Measurements from ENCODE around the gene PCDHB9.
"Not testable (repeated sequence)": the region's sequence is repeated elsewhere in the genome, so short reads cannot be mapped to it uniquely, and the experiment has no call there.

PCDHB9 gene

DNA sequence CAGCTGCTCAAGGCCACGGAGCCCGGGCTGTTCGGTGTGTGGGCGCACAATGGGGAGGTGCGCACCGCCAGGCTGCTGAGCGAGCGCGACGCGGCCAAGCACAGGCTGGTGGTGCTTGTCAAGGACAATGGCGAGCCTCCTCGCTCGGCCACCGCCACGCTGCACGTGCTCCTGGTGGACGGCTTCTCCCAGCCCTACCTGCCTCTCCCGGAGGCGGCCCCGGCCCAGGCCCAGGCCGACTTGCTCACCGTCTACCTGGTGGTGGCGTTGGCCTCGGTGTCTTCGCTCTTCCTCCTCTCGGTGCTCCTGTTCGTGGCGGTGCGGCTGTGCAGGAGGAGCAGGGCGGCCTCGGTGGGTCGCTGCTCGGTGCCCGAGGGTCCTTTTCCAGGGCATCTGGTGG is 2.2 kb downstream of the PCDHB9 start:
- not testable (repeated sequence) for FAIRE-seq

DNA sequence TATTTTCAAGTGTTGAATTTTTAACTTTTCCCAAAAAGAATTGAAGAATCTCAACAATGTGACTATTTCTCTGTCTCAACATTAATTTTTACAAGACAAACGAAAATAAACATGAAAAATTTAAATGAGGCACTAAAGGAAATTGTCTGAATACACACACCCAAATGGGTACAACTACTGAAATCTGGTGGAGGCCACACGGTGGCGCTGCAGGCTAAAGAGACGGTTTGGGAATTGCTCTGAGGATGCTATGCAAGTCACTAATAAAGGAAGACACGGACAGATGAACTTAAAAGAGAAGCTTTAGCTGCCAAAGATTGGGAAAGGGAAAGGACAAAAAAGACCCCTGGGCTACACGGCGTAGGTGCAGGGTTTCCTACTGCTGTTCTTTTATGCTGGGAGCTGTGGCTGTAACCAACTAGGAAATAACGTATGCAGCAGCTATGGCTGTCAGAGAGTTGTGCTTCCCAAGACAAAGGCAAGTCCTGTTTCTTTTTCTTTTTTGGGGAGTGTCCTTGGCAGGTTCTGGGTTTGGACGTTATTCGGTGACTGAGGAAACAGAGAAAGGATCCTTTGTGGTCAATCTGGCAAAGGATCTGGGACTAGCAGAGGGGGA is 5.3 kb downstream of the PCDHB9 start, which contains the start of gene PCDHB10:
Gene PCDHB10 (plus strand): TSS at position 244 of the 616 bp plus-strand sequence. CDS start 200 bp downstream, at position 444.
- no peak for FAIRE-seq

DNA sequence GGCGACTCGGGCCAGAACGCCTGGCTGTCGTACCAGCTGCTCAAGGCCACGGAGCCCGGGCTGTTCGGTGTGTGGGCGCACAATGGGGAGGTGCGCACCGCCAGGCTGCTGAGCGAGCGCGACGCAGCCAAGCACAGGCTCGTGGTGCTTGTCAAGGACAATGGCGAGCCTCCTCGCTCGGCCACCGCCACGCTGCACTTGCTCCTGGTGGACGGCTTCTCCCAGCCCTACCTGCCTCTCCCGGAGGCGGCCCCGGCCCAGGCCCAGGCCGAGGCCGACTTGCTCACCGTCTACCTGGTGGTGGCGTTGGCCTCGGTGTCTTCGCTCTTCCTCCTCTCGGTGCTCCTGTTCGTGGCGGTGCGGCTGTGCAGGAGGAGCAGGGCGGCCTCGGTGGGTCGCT is 7.4 kb downstream of the PCDHB9 start:
- FAIRE-seq, result not testable (repeated sequence)

DNA sequence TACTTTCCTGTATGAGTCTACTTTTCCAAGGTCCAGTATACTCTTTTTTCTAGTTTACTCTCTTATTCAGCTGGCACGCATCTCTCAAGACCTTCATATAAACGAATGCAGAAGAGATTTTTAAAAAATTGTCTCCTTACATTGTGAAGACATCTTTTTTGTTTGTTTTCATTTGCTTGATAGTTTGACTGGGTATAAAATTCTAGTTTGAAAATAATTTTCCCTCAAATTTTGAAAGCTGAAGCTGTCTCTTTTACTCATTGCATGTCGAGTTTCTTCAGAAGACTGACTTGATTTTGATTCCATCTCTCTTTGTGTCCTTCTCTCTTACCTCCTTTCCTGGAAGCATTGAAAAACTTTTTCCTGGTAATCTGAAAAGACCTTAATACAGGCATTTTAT is 9.4 kb downstream of the PCDHB9 start:
- no peak for FAIRE-seq

DNA sequence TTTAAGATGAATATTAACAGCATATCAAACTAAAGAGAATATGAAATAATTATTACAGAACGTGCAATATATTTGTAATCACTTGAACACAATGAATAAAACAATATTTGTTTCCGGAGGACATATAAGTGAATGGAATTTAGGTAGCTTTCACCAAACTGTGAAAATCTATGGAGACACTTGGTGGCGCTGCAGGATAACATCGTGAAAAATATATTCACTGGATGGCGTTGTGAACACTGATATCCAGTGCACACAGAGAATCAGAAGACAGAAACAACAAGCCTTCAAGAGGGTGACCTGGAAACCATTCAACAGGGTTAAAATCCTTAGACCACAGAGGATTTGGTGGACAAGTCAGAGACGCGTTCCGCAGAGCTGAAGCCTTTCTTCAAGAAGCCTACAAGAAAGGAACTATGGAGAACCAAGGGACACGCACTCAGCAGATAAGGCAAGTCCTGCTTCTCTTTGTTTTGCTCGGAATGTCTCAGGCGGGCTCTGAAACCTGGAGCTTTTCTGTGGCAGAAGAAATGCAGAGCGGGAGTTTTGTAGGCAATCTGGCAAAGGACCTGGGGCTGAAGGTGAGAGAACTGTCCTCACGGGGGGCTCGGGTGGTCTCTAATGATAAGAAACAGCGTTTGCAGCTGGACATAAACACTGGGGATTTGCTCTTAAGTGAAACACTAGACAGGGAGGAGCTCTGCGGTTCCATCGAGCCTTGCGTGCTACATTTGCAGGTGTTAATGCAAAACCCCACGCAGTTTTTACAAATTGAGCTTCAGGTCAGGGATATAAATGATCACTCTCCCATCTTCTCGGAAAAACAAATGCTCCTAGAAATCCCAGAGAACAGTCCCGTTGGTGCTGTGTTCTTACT is 12.6 kb downstream of the PCDHB9 start, which contains the start of gene PCDHB11:
Gene PCDHB11 (plus strand): TSS at position 269 of the 877 bp plus-strand sequence. CDS start 148 bp downstream, at position 417.
- FAIRE-seq, result peak; percentile 91

DNA sequence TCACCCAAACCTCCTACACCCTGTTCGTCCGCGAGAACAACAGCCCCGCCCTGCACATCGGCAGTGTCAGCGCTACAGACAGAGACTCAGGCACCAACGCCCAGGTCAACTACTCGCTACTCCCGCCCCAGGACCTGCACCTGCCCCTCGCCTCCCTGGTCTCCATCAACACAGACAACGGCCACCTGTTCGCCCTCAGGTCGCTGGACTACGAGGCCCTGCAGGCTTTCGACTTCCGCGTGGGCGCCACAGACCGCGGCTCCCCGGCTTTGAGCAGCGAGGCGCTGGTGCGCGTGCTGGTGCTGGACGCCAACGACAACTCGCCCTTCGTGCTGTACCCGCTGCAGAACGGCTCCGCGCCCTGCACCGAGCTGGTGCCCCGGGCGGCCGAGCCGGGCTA is 14.2 kb downstream of the PCDHB9 start:
- FAIRE-seq, result not testable (repeated sequence)

DNA sequence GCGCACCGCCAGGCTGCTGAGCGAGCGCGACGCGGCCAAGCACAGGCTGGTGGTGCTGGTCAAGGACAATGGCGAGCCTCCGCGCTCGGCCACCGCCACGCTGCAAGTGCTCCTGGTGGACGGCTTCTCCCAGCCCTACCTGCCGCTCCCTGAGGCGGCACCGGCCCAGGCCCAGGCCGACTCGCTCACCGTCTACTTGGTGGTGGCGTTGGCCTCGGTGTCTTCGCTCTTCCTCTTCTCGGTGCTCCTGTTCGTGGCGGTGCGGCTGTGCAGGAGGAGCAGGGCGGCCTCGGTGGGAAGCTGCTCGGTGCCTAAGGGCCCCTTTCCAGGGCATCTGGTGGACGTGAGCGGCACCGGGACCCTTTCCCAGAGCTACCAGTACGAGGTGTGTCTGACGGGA is 14.7 kb downstream of the PCDHB9 start:
- FAIRE-seq, result not testable (repeated sequence)

DNA sequence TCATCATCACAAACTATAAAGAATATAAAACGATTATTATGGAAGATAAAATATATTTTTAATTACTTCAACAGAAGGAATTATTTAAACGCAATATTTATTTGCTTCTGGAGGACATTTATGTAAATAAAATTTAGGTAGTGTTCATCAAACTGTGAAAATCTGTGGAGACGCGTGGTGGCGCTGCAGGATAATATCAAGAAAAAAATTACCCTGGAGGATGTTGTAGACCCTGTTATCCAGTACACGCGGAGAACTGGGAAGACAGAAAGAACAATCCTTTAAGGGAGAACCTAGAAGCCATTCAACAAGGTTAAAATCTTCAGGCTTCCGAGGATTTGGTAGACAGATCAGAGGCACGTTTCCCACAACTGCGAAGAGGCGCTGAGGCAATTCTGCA is 21.5 kb downstream of the PCDHB9 start, which contains the start of gene PCDHB12:
Gene PCDHB12 (plus strand): TSS at position 242 of the 400 bp plus-strand sequence. CDS start 189 bp downstream, outside the sequence.
- no peak for FAIRE-seq

DNA sequence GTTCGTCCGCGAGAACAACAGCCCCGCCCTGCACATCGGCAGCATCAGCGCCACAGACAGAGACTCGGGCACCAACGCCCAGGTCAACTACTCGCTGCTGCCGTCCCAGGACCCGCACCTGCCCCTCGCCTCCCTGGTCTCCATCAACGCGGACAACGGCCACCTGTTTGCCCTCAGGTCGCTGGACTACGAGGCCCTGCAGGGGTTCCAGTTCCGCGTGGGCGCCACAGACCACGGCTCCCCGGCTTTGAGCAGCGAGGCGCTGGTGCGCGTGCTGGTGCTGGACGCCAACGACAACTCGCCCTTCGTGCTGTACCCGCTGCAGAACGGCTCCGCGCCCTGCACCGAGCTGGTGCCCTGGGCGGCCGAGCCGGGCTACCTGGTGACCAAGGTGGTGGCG is 23.3 kb downstream of the PCDHB9 start:
- not testable (repeated sequence) for FAIRE-seq

DNA sequence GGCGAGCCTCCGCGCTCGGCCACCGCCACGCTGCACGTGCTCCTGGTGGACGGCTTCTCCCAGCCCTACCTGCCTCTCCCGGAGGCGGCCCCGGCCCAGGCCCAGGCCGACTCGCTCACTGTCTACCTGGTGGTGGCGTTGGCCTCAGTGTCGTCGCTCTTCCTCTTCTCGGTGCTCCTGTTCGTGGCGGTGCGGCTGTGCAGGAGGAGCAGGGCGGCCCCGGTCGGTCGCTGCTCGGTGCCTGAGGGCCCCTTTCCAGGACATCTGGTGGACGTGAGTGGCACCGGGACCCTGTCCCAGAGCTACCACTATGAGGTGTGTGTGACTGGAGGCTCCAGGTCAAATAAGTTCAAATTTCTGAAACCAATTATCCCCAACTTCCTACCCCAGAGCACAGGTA is 23.9 kb downstream of the PCDHB9 start:
- not testable (repeated sequence) for FAIRE-seq

DNA sequence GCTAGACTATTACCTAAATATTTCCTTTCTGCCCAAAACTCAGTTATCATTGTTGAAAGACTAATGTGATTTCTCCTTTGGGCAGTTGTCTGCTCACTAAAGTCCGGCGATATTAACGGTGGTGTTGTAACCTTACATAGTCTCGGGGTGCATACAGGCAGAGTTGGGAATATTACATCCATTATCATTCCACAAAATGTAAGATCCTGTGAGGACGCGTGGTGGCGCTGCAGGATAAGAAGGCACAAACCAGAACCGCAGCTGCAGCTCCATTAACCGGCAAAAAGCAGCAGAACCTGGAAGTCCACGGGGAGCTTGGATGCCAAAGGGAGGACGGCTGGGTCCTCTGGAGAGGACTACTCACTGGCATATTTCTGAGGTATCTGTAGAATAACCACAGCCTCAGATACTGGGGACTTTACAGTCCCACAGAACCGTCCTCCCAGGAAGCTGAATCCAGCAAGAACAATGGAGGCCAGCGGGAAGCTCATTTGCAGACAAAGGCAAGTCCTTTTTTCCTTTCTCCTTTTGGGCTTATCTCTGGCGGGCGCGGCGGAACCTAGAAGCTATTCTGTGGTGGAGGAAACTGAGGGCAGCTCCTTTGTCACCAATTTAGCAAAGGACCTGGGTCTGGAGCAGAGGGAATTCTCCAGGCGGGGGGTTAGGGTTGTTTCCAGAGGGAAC is 26.8 kb downstream of the PCDHB9 start, which contains the start of gene PCDHB13:
Gene PCDHB13 (plus strand): TSS at position 264 of the 684 bp plus-strand sequence. CDS start 205 bp downstream, at position 469.
- not testable (repeated sequence) for FAIRE-seq

DNA sequence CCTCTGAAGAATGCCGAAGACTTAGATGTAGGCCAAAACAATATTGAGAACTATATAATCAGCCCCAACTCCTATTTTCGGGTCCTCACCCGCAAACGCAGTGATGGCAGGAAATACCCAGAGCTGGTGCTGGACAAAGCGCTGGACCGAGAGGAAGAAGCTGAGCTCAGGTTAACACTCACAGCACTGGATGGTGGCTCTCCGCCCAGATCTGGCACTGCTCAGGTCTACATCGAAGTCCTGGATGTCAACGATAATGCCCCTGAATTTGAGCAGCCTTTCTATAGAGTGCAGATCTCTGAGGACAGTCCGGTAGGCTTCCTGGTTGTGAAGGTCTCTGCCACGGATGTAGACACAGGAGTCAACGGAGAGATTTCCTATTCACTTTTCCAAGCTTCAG is 27.6 kb downstream of the PCDHB9 start:
- not testable (repeated sequence) for FAIRE-seq

DNA sequence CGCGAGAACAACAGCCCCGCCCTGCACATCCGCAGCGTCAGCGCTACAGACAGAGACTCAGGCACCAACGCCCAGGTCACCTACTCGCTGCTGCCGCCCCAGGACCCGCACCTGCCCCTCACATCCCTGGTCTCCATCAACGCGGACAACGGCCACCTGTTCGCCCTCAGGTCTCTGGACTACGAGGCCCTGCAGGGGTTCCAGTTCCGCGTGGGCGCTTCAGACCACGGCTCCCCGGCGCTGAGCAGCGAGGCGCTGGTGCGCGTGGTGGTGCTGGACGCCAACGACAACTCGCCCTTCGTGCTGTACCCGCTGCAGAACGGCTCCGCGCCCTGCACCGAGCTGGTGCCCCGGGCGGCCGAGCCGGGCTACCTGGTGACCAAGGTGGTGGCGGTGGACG is 28.5 kb downstream of the PCDHB9 start:
- FAIRE-seq, result not testable (repeated sequence)

DNA sequence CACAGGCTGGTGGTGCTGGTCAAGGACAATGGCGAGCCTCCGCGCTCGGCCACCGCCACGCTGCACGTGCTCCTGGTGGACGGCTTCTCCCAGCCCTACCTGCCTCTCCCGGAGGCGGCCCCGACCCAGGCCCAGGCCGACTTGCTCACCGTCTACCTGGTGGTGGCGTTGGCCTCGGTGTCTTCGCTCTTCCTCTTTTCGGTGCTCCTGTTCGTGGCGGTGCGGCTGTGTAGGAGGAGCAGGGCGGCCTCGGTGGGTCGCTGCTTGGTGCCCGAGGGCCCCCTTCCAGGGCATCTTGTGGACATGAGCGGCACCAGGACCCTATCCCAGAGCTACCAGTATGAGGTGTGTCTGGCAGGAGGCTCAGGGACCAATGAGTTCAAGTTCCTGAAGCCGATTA is 29.1 kb downstream of the PCDHB9 start:
- not testable (repeated sequence) for FAIRE-seq

DNA sequence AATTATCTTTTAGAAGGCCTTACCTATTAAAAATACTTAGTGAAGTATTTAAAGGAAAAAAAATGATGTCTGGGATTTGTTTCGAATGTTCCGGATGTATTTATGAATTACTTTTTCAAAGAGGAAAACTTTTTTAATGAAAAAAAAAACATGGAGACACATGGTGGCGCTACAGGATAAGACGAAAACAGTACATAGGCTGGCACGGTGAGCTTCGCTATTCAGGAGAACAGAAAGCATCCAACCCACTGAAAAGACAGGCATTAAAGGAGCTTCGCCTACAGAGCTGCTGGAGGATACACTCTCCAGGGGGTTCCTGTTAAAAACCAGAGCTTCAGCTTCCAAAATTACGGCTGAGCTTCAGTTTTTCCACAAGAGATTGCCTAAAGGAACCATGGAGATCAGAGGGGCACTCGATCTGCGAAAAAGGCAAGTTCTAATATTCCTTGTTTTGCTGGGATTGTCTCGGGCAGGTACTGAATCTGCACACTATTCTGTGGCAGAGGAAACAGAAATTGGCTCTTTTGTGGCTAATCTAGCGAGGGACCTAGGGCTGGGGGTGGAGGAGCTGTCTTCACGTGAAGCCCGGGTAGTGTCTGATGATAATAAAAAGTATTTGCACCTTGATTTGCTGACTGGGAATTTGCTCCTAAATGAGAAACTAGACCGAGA is 36.3 kb downstream of the PCDHB9 start, which contains the start of gene PCDHB14:
Gene PCDHB14 (plus strand): TSS at position 232 of the 672 bp plus-strand sequence. CDS start 163 bp downstream, at position 395.
- peak; percentile 71 for FAIRE-seq

DNA sequence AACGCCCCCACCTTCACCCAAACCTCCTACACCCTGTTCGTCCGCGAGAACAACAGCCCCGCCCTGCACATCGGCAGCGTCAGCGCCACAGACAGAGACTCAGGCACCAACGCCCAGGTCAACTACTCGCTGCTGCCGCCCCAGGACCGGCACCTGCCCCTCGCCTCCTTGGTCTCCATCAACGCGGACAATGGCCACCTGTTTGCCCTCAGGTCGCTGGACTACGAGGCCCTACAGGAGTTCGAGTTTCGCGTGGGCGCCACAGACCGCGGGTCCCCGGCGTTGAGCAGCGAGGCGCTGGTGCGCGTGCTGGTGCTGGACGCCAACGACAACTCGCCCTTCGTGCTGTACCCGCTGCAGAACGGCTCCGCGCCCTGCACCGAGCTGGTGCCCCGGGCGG is 37.9 kb downstream of the PCDHB9 start:
- FAIRE-seq, result not testable (repeated sequence)

DNA sequence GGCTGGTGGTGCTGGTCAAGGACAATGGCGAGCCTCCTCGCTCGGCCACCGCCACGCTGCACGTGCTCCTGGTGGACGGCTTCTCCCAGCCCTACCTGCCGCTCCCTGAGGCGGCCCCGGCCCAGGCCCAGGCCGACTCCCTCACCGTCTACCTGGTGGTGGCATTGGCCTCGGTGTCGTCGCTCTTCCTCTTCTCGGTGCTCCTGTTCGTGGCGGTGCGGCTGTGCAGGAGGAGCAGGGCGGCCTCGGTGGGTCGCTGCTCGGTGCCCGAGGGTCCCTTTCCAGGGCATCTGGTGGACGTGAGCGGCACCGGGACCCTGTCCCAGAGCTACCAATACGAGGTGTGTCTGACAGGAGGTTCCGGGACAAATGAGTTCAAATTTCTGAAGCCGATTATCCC is 38.5 kb downstream of the PCDHB9 start:
- not testable (repeated sequence) for FAIRE-seq

DNA sequence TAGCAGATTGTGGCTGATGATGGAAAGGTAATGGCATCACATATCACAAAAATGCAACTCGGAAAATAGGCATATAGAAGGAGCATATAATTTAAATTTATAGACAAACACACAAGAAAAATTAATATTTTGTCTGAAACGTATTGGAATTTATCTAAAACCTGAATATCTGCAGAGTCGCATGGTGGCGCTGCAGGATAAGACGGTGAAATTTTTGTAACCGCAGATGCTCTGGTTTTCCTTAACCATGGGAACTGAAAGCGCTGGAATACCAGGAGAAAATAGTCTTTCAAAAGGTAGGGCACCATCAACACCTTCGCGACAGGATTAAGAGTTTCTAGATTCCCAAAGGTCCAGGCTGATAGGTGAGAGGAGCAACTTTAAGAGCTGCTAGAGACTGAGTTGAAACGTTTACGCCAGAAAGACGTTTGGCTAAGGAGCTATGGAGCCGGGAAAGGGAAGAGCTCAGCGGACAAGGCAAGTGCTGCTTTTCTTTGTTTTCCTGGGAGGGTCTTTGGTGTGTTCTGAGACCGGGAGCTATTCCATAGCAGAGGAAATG is 47.2 kb downstream of the PCDHB9 start:
- no peak for FAIRE-seq

DNA sequence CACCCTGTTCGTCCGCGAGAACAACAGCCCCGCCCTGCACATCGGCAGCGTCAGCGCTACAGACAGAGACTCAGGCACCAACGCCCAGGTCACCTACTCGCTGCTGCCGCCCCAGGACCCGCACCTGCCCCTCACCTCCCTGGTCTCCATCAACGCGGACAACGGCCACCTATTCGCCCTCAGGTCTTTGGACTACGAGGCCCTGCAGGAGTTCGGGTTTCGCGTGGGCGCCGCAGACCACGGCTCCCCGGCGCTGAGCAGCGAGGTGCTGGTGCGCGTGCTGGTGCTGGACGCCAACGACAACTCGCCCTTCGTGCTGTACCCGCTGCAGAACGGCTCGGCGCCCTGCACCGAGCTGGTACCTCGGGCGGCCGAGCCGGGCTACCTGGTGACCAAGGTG is 49.0 kb downstream of the PCDHB9 start:
- FAIRE-seq, result not testable (repeated sequence)

DNA sequence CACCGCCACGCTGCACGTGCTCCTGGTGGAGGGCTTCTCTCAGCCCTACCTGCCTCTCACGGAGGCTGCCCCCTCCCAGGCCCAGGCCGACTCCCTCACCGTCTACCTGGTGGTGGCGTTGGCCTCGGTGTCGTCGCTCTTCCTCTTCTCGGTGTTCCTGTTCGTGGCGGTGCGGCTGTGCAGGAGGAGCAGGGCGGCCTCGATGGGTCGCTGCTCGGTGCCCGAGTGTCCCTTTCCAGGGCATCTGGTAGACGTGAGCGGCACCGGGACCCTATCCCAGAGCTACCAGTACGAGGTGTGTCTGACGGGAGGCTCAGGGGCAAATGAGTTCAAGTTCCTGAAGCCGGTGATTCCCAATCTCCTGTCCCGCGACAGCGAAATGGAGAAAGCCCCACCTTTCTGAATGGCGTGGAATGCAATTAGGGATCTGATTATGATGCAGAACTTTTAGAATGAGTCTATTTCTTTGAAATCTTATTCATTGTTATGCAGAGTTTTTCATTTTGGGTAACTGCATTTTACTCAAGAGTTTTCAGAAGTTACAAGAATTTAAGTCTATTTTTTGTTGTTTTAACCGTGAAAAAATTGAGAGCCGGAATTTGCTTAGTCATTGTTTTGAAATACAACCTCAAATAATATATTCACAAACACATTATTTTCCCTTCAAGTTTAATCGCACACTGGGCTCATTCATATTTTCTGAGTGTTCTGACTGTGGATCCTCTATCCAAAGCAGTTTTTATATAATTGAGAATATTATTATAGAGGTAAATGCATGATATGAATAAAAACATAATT is 49.8 kb downstream of the PCDHB9 start:
- FAIRE-seq, result no peak

All from TTC549 (cell line).